Liver (tissue), 3 donors: ENCODE data around the gene KAT7.

ENCODE experiments used
- CTCF ChIP-seq: fragments of 150-350 bp; IDR thresholded peaks from 2 replicates; pipeline ENCODE4 v1.5.1; 2017; ENCODE audit warnings: improper control_type of control experiment, low read depth, low read length; ENCODE audit not compliant: missing input control
- EGR1 ChIP-seq, 2 donors: IDR thresholded peaks; 2 replicates each; pipeline ENCODE4 v1.6.1; 2016 to 2018; ENCODE audit warnings: antibody characterized with exemption in 2 of 2, low read depth in 2 of 2
- GABPA ChIP-seq, 2 donors: IDR thresholded peaks in 1 of 2; conservative IDR thresholded peaks in 1 of 2; 2 replicates each; pipeline ENCODE4 v1.6.1; 2016; ENCODE audit warnings: antibody characterized with exemption in 2 of 2, mild to moderate bottlenecking in 1 of 2, moderate library complexity in 1 of 2
- JUND ChIP-seq, 2 donors: IDR thresholded peaks; 2 replicates each; pipeline ENCODE4 v1.6.1; 2016; ENCODE audit warnings: antibody characterized with exemption in 2 of 2
- MAX ChIP-seq: IDR thresholded peaks from 2 replicates; pipeline ENCODE4 v1.6.1; 2016; ENCODE audit warnings: antibody characterized with exemption
- RAD21 ChIP-seq, 2 donors: IDR thresholded peaks; 2 replicates each; pipeline ENCODE4 v1.6.1; 2016; ENCODE audit warnings: antibody characterized with exemption in 2 of 2, mild to moderate bottlenecking in 2 of 2
- YY1 ChIP-seq: IDR thresholded peaks from 2 replicates; pipeline ENCODE4 v1.6.1; 2016; ENCODE audit warnings: antibody characterized with exemption, mild to moderate bottlenecking
- TF ChIP-seq, protein P1 (sequence below): IDR thresholded peaks from 2 replicates; pipeline ENCODE4 v1.6.1; 2016; ENCODE audit warnings: antibody characterized with exemption
- donor health status: healthy.
- donor health status: healthy.

DNA sequence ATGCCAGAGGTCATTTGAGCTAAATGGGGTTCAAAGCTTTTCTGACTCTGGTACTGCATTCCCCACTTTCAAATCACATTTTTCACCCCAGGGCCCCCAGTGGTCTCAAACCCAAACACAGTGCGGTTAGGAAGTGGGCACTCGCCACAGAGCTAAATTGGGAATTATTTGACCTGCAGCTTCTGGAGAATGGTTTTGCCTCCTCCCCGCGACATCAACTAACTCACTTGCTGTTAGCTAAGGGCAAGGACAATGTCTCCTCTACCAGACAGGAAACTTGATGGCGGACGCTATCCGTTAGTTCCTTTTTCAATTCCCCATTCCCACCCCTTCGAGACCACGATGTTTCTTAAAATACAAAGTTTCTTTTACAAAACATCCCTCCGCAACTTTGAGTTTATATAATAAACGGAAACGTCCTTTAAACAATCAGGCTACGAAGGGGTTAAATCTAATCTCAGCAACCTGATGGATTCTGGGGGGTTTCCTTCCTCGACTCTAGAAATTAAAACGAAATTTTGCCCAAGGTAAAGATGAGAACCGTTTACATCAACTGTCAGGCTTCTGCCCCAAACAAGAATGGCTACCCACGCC lies 500 bp upstream of the KAT7 start:
- TF ChIP-seq CTCF, result no peak
- TF ChIP-seq MAX, result no peak
- no peak for TF ChIP-seq EGR1 (IDR thresholded peaks at IDR 0.05; ENCODE audit: low read depth in 2 of 2)
- TF ChIP-seq YY1, result no peak
- TF ChIP-seq RAD21 (IDR thresholded peaks at IDR 0.05), result peak in 1 of 2 donors; percentile 20
- TF ChIP-seq GABPA (IDR thresholded peaks at IDR 0.05 in 1 of 2, conservative IDR thresholded peaks at IDR 0.05 in 1 of 2), result no peak
- TF ChIP-seq, protein P1, sequence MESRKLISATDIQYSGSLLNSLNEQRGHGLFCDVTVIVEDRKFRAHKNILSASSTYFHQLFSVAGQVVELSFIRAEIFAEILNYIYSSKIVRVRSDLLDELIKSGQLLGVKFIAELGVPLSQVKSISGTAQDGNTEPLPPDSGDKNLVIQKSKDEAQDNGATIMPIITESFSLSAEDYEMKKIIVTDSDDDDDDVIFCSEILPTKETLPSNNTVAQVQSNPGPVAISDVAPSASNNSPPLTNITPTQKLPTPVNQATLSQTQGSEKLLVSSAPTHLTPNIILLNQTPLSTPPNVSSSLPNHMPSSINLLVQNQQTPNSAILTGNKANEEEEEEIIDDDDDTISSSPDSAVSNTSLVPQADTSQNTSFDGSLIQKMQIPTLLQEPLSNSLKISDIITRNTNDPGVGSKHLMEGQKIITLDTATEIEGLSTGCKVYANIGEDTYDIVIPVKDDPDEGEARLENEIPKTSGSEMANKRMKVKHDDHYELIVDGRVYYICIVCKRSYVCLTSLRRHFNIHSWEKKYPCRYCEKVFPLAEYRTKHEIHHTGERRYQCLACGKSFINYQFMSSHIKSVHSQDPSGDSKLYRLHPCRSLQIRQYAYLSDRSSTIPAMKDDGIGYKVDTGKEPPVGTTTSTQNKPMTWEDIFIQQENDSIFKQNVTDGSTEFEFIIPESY, result no peak
- TF ChIP-seq JUND (IDR thresholded peaks at IDR 0.05), result no peak
